Right hindlimb (tissue), 1 donor: ENCODE results near the gene ERH.
"Not testable (repeated sequence)": the region's sequence is repeated elsewhere in the genome, so short reads cannot be mapped to it uniquely, and the experiment has no call there.

Experiments used
- DNase-seq: peaks from one replicate; pipeline ENCODE4 v3.0.0-alpha.2; 2018

The ERH gene

DNA sequence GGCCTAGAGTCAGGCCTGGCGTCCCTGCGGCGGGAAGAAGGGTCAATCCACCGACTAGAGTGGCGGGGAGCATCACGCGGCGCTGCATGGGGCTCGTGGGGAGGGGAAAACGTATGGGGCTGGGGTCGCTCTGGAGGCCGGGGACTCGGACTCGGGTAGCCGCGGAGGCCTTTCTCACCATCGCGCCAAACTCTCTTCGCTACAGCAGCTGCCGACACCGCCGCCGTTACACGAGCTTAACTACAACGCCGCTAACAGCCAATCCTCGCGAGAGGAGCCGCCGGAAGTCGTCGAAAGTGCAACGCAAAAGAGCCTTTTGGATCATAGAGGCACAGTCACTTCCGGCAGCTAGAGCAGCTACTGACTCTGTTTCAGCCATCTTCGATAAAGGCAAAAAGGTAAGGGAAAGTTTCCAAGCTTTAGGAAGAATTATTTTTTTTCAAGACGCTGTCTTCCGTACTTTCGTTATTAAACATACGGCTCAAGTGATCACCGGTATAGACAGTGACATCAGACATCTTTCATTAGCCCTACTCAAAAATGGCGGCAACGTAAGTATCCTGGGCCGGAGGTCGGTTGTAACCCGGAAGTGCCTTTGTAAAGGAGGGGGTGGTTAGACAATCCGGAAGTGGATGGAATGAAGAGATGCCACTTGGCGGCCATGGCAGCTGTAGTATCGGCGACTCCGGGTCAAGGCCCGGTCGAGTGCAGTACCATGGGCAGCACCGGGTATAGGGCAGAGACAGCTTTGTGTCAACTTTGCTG is at the start of gene ERH, which contains the start of gene SLC39A9:
Gene ERH, minus strand, starts transcription at position 247 of the 765 bp plus-strand sequence. Its CDS starts 66 bp downstream, at position 181.
Gene SLC39A9, plus strand, starts transcription at position 640 of the 765 bp plus-strand sequence. CDS start 678 bp downstream, outside the sequence.
- DNase-seq = peak; percentile 97

DNA sequence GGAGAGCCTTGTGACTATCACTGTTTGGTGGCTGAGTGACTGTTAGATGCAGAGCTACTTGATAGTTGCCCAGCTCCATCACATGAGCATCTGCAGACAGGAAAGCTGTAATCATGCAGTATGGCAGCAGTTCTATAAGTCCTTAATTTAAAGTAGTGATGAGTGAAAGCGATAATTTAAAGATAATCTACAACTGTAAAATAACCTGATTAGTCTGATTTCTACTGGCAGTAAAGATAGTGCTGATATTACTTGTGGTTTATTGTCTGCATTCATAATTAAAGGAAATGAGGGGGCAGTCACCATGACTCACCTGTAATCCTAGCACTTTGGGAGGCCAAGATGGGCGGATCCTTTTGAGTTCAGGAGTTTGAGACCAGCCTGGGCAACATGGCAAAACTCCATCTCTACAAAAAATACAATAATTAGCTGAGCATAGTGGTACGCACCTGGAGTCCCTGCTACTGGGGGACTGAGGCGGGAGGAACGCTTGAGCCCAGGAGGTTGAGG is 45.3 kb upstream of the ERH start:
- DNase-seq = no peak

GRCh38 chr14:69441948-69442347 is 43.8 kb upstream of the ERH start:
- DNase-seq = no peak

DNA sequence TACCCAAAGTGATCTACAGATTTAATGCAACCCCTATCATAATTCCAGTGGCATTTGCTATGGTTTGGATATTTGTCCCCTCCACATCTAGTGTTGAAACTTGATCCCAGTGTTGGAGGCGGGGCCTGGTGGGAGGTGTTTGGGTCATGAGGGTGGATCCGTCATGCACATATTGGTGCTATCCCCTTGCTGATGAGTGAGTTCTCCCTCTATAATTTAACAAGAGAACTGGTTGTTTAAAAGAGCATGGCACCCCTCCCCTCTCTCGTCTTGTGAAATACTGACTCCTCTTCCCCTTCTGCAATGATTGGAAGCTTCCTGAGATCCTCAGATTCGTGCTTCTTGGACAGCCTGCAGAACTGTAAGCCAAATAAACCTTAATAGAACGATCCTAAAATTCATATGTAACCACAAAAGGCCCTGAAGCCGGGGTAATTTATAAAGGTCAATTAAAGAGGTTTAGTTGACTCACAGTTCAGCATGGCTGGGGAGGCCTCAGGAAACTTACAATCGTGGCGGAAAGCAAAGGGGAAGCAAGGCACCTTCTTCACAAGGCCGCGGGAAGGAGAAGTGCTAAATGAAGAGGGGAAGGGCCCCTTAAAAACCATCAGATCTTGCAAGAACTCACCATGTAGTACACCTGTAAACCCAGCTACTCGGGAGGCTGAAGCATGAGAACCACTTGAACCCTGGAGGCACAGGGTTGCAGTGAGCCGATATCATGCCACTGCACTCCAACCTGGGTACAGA is 41.6 kb upstream of the ERH start:
- DNase-seq = no peak

DNA sequence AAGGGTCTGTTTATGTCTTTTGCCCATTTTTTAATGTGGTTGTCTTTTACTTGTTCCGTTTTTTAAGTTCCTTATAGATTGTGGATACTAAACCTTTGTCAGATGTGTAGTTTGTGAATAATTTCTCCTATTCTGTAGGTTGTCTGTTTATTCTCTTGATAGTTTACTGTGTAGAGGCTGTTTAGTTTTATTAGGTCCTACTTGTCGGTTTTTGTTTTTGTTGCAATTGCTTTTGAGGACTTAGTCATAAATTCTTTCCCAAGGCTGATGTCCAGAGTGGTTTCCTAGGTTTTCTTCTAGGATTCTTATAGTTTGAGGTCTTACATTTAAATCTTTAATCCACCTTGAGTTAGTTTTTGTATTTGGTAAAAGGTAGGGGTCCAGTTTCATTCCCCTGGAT is 34.3 kb upstream of the ERH start:
- no peak for DNase-seq

DNA sequence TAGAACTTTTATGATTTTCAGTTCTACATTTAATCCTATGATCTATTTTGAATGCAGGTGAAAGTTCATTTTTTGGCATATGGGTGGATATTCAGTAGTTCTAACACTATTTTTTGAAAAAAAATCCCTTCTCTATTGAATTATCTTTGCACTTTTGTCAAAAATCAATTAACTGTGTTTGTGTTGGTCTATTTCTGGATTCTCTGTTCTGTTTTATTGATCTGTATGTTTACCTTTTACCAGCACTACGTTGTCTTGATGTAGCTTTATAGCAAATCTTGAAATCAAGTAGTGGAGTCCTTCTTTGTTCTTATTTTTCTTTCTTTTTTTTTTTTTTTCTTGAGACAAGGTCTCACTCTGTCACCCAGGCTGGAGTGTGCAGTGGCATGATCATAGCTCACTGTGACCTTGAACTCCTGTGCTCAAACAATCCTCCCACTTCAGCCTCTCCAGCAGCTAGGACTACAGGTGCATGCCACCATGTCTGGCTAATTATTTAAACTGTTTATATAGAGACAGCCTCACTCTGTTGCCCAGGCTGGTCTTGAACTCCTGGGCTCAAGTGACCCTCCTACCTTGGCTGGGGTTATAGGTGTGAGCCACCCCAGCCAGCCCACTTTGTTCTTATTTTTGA is 32.3 kb upstream of the ERH start:
- DNase-seq = no peak

DNA sequence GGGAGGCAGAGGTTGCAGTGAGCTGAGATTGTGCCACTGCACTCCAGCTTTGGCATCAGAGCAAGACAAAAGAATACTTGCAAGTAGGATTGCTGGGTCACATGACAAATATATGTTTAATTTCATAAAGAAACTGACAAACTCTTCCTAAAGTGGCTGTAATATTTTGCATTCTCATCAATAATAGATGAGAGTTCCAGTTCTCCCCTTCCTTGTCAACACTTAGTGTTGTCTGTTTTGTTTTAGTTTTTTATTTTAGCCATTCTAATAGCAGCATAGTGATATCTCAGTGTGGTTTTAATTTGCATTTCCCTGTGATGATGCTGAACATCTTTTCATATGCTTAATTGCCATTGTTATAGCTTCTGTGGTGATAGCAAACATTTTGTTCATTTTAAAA is 31.5 kb upstream of the ERH start:
- no peak for DNase-seq

DNA sequence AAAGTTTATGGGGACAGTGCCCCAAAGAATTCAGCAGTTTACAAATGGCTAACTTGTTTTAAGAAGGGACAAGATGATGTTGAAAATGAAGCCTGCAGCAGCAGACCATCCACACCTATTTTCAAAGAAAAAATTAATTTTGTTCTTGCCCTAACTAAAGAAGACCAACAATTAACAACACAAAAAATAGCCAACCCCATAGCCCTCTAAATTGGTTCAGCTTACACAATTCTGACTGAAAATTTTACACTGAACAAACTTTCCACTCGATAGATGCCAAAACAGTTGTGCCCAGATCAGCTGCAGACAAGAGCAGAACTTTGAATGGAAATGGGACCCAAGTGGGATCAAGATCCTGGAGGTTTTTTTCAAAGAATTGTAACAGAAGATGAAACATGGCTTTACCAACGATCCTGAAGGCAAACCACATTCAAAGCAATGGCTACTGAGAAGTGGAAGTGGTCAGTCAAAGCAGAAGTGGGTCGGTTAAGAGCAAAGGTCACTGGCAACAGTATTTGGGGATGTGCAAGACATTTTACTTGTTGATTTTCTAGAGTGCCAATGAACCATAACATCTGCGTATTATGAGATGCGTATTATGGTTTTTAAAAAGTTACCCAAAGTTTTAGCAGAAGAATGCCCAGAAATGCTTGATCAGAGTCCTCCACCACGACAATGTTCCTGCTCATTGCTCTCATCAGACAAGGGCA is 30.3 kb upstream of the ERH start:
- no peak for DNase-seq

- no peak for DNase-seq
Observed at GRCh38 chr14:69427596-69427995, 29.5 kb upstream of the ERH start.

DNA sequence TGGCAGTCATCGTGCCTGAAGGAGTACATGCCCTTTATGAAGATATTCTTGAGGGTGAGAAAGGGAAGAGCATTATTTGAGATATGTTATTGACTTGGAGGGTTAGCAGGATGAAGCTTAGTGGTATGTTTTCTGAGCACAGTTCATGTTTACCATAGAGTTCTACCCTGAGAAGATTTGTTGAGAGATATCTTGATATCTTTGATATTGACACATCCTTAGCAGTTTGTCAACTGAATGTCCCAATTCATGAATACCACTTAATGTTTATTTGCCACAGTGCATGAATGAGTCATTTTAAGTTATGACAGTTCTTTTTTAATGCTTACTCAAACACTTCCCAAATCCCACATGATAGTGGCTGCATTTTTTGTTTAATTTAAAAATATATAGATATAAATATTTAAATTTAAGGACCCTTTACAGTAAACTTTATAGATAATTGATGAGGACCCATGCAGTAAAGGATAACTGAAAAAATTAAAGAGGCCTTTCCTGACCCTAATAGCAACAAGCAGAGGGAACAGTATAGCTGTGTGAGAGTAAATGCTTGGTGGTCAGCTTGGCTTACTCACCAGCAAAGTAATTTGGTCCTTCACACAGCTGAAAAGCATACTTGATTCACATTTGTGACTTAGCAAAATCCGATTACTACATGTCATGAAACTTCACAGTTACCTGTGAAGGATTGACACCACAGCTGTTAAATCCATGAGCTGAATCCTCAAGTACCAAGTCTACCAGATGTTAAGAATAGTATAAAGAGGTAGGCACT is 26.2 kb upstream of the ERH start:
- DNase-seq = no peak

- DNase-seq = no peak
Observed at GRCh38 chr14:69423279-69423678, 25.2 kb upstream of the ERH start.

DNA sequence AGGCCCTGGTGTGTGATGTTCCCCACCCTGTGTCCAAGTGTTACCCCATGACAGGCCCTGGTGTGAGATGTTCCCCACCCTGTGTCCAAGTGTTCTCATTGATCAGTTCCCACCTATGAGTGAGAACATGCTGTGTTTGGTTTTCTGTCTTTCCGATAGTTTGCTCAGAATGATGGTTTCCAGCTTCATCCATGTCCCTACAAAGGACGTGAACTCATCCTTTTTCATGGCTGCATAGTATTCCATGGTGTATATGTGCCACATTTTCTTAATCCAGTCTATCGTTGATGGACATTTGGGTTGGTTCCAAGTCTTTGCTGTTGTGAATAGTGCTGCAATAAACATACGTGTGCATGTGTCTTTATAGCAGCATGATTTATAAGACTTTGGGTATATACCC is 18.0 kb upstream of the ERH start:
- not testable (repeated sequence) for DNase-seq

DNA sequence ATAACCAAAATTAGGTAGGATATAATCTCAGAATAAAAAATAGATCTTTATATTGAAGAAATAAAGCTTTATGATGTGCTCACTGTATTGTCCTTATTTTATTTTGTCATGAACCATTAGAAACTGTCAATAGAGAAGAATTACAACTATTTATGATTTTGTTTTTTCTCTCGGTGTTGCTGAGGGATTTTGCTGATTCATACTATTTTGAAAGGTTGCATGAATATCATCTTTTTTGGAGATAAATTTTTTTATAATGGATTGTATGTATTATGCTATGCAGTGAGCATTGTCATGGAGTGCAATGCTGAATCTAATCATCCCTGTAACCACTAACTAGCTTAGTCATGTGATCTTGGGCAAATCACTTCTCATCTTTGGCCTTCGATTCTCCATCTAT is 15.4 kb upstream of the ERH start:
- DNase-seq = no peak

DNA sequence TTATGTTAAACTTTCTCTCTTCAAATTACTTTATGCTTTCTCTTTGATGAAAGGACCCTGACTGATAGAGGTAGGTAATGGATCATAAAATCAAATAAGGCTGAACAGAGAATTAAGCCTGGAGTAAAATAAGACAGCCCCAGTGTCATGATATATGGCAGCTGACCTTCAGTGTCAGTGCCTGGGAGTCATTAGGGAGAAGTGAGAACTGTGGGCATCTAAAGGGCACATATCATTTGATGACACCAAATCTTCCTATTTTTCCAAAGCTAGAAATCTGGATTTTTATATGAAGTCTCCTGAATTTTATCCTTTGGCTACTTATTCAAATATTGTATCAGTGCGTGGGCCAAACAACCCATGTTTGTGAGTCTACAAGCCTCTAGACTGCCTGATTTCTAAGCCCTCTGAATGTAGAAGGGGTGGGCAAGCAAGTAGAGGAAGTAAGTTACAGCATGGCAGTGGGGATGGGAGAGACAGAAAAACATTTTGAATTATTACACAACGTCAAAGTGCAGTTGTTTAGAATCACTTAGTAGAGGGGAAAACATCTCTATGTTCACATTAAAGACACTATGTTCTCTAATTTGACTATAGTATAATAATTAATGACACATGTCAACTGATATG is 10.3 kb upstream of the ERH start:
- no peak for DNase-seq

- no peak for DNase-seq
Observed at GRCh38 chr14:69405762-69406161, 7.7 kb upstream of the ERH start.

- no peak for DNase-seq
Observed at GRCh38 chr14:69404883-69405282, 6.8 kb upstream of the ERH start.

- no peak for DNase-seq
Observed at GRCh38 chr14:69404478-69404877, 6.4 kb upstream of the ERH start.

DNA sequence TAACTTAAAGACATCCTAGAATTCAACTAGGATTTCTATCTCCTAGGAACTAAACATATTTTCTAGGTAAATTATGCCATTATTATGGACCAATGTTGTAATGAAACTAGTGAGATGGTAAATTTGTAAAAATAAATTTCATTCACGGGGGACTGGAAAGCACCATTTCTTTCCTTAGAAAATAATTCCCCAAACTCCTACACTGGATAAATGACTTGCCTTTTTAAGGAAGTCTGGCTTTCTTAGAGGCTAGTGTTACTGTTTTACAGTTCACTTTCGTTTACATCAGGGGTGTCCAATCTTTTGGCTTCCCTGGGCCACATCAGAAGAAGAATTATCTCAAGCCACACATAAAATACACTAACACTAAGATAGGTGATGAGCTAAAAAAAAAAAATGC is 3.7 kb upstream of the ERH start:
- no peak for DNase-seq

DNA sequence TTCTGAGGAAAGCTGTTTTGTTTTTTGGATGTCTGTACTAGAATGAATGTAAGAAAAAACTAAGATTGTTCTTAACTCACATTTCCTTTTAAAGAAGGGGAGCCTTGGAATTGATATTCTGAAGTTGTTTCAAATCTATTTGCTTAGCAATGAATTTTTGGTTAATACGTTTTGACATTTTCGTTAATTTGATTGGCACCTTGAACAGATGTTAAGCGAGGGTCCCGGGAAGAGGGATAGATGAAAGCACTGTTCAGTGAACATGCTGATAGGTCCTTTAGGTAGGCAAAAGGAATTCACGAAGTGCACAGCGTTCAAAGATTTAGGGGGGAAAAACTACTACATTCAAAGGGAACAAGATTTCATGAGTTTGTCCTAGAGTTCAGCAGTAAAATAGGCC is 2.1 kb upstream of the ERH start:
- DNase-seq = no peak

- no peak for DNase-seq
Observed at GRCh38 chr14:69399750-69400149, 1.7 kb upstream of the ERH start.

DNA sequence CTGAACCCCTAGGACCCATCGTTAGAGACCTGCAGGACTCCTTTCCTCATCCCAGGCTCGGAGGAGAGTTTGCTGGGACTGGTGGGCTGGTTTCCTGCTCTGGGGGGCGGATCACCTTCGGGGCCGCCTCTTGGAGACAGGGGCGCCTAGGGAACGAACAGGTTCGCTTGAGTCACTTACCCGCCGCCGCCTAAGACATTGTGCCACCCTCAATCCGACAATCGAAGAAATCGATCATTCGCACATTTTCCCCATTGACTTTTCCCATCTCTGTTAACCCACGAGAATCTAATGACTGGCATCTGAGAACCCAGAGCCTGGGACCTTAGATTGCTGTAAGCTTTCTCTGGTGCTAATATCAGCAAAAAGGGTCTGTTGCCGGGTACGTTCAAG is 715 bp upstream of the ERH start:
- DNase-seq = no peak

- no peak for DNase-seq
Observed at GRCh38 chr14:69395929-69396328, 2.2 kb downstream of the ERH start.
